LHCN-M2 (cell line): ENCODE results near the gene CLMP. TPM values are rescaled to one million over a fixed set of nuclear protein-coding genes. Genes with fewer than 3 reads are reported as not detected.
A peak's percentile ranks its signal among the peaks of the same experiment; 100 is the strongest.

ENCODE experiments used
- DNase-seq: peaks from one replicate; pipeline ENCODE4 v3.0.0-alpha.2; 2012; ENCODE audit warnings: low read depth
- total RNA-seq: library from RNA; depleted of rRNA; stranded (reverse); fragments of >200 nt; gene quantifications from 2 replicates; pipeline ENCODE4 v1.2.3, GENCODE V29; 2014

Gene CLMP
- total RNA-seq, 1 experiment from 2014 or later = 65.3 TPM

GRCh38 chr11:123086305-123086704 lies 108.7 kb downstream of the CLMP start:
- DNase-seq = peak; percentile 79

- no peak for DNase-seq
Measured at GRCh38 chr11:123085497-123085896, 109.6 kb downstream of the CLMP start.

GRCh38 chr11:123084454-123084853 lies 110.6 kb downstream of the CLMP start:
- no peak for DNase-seq

GRCh38 chr11:123083623-123084029 lies 111.4 kb downstream of the CLMP start:
- DNase-seq = peak; percentile 98

- DNase-seq = no peak
Measured at GRCh38 chr11:123082977-123083376, 112.1 kb downstream of the CLMP start.

GRCh38 chr11:123080015-123080414 lies 115.0 kb downstream of the CLMP start:
- no peak for DNase-seq

GRCh38 chr11:123076484-123076883 lies 118.6 kb downstream of the CLMP start:
- DNase-seq = no peak

- DNase-seq = no peak
Measured at GRCh38 chr11:123073343-123074057, 121.5 kb downstream of the CLMP start.

- DNase-seq = no peak
Measured at GRCh38 chr11:123072762-123073161, 122.3 kb downstream of the CLMP start.

GRCh38 chr11:123072332-123072761 lies 122.7 kb downstream of the CLMP start:
- no peak for DNase-seq

GRCh38 chr11:123069908-123070821 lies 124.9 kb downstream of the CLMP start:
- DNase-seq = no peak

GRCh38 chr11:123065621-123066020 lies 129.4 kb downstream of the CLMP start:
- no peak for DNase-seq

GRCh38 chr11:123063826-123064657 lies 131.0 kb downstream of the CLMP start:
- DNase-seq = no peak

- DNase-seq = peak; percentile 66
Measured at GRCh38 chr11:123062892-123063825, 131.9 kb downstream of the CLMP start.

GRCh38 chr11:123062158-123062891 lies 132.7 kb downstream of the CLMP start:
- peak; percentile 100 for DNase-seq

GRCh38 chr11:123061403-123062157 lies 133.5 kb downstream of the CLMP start, which contains the start of gene HSPA8:
TSS of gene HSPA8 (minus strand) at chr11:123062136. CDS start at chr11:123061324, 812 bp downstream.
- DNase-seq = peak; percentile 68

GRCh38 chr11:123060277-123061000 lies 134.6 kb downstream of the CLMP start:
- DNase-seq = no peak
